K562 (cell line): ENCODE data around the gene CRACR2B. TPM values are rescaled to one million over a fixed set of nuclear protein-coding genes. Genes with fewer than 3 reads are reported as not detected.

ENCODE experiments used
- AFF4 ChIP-seq: sonication (generic); formaldehyde crosslinking; IDR thresholded peaks from 2 replicates; pipeline ENCODE4 v1.8.0; 2023; ENCODE audit warnings: mild to moderate bottlenecking, missing genetic modification reagents
- ATF3 ChIP-seq, 2 experiments: fragments of 450-650 bp in 1 of 2; sonication (generic) in 1 of 2; formaldehyde crosslinking in 1 of 2; IDR thresholded peaks in 1 of 2; conservative IDR thresholded peaks in 1 of 2; 2 replicates each; pipeline versions ENCODE4 v1.6.1 to v1.8.1; 2016 to 2023; ENCODE audit warnings: mild to moderate bottlenecking in 2 of 2, moderate library complexity in 2 of 2, inconsistent platforms in 1 of 2, missing genetic modification reagents in 1 of 2
- CREB1 ChIP-seq, 2 experiments: sonication (generic) in 1 of 2; formaldehyde crosslinking in 1 of 2; IDR thresholded peaks; 2 replicates each; pipeline versions ENCODE4 v1.6.1 to v1.8.0; 2012 to 2022; ENCODE audit warnings: inconsistent platforms in 1 of 2, mild to moderate bottlenecking in 1 of 2, missing genetic modification reagents in 1 of 2, moderate library complexity in 1 of 2
- CXXC5 ChIP-seq: fragments of 250-450 bp; sonication (Bioruptor Pico); IDR thresholded peaks from 2 replicates; pipeline ENCODE4 v1.8.0; 2022; ENCODE audit warnings: inconsistent platforms, mild to moderate bottlenecking, moderate library complexity
- HNRNPK ChIP-seq: fragments of 200-400 bp; formaldehyde crosslinking; IDR thresholded peaks from one replicate; pipeline ENCODE4 v1.6.1; 2018; ENCODE audit warnings: mild to moderate bottlenecking, low read depth, low read length; ENCODE audit not compliant: poor library complexity, severe bottlenecking
- JUN ChIP-seq, 2 experiments: sonication (generic) in 1 of 2; formaldehyde crosslinking in 1 of 2; IDR thresholded peaks; 2 replicates each; pipeline versions ENCODE4 v1.6.1 to v1.8.0; 2012 to 2022; ENCODE audit warnings: borderline replicate concordance in 2 of 2, mild to moderate bottlenecking in 2 of 2, improper control_type of control experiment in 1 of 2, low read depth in 1 of 2, low read length in 1 of 2, missing genetic modification reagents in 1 of 2
- NR2C2 ChIP-seq, 2 experiments: fragments of 200-800 bp in 1 of 2; sonication (Bioruptor generic) in 1 of 2; sonication (generic) in 1 of 2; formaldehyde crosslinking in 1 of 2; IDR thresholded peaks; 2 replicates each; pipeline versions ENCODE4 v1.6.1 to v1.8.0; 2016 to 2022; ENCODE audit warnings: mild to moderate bottlenecking in 1 of 2, missing compliant biosample characterization in 1 of 2, missing genetic modification characterization in 1 of 2, missing genetic modification reagents in 1 of 2
- TEAD1 ChIP-seq, 2 experiments: fragments of 450-650 bp in 1 of 2; sonication (generic) in 1 of 2; formaldehyde crosslinking; IDR thresholded peaks; 2 replicates each; pipeline versions ENCODE4 v1.4.0 to v1.8.0; 2020 to 2022; ENCODE audit warnings: mild to moderate bottlenecking in 2 of 2, missing genetic modification reagents in 1 of 2
- TOE1 ChIP-seq, 2 experiments: fragments of 450-650 bp in 1 of 2; sonication (generic) in 1 of 2; formaldehyde crosslinking in 1 of 2; IDR thresholded peaks; 2 replicates each; pipeline versions ENCODE4 v1.7.1 to v1.8.0; 2016 to 2022; ENCODE audit warnings: borderline replicate concordance in 2 of 2, mild to moderate bottlenecking in 2 of 2, antibody characterized with exemption in 1 of 2, inconsistent platforms in 1 of 2, low read depth in 1 of 2, missing genetic modification reagents in 1 of 2, moderate library complexity in 1 of 2
- VEZF1 ChIP-seq: fragments of 200-800 bp; sonication (Bioruptor generic); IDR thresholded peaks from 2 replicates; pipeline ENCODE4 v1.6.1; 2017; ENCODE audit warnings: missing genetic modification characterization, missing compliant biosample characterization
- ZBTB33 ChIP-seq: sonication (generic); formaldehyde crosslinking; IDR thresholded peaks from 2 replicates; pipeline ENCODE4 v1.8.1; 2023; ENCODE audit warnings: mild to moderate bottlenecking, missing genetic modification reagents
- ZNF551 ChIP-seq: fragments of 250-450 bp; sonication (Bioruptor Pico); IDR thresholded peaks from 2 replicates; pipeline ENCODE4 v1.5.0; 2021; ENCODE audit warnings: mild to moderate bottlenecking, moderate library complexity
- polyA plus RNA-seq, 8 experiments: library from polyadenylated mRNA; depleted of rRNA in 4 of 8; stranded (reverse) in 5 of 8; unstranded in 3 of 8; fragments of >200 nt; fragmentation: Nextera tagmentation in 2 of 8; fragmentation: Illumina TruSeq in 1 of 8; extraction: Ambion mirVana in 2 of 8; extraction: Trizol in 1 of 8; gene quantifications; 2 replicates each; pipeline versions ENCODE4 v1.2.1 to v1.2.3, GENCODE V29; 2011 to 2014; ENCODE audit warnings: inconsistent platforms in 1 of 8, missing spikeins in 1 of 8
- total RNA-seq, 7 experiments: library from RNA; depleted of rRNA in 6 of 7; stranded (reverse); fragments of >200 nt in 6 of 7; fragmentation: Illumina TruSeq in 2 of 7; extraction: Trizol in 2 of 7; gene quantifications; 2 replicates each; pipeline versions ENCODE4 v1.2.1 to v1.2.3, GENCODE V29; 2011 to 2021; ENCODE audit warnings: low replicate concordance in 1 of 7

Gene CRACR2B
- total and polyA plus RNA-seq, 9 of the 15 experiments (the other 6 are each of a cell fraction or from before 2014, with no cell fraction given) = 0.10 to 51.0 (median 6.0) TPM

GRCh38 chr11:833114-833791 lies 5.5 kb downstream of the CRACR2B start (continued):
- TF ChIP-seq NR2C2 (CRISPR knock-in tag; IDR thresholded peaks at IDR 0.05) (no peak), NR2C2 (tag; IDR thresholded peaks at IDR 0.05) (0 out of 2 replicates have a peak, but pooled peaks have one; percentile 44), TOE1 (IDR thresholded peaks at IDR 0.05; ENCODE audit: borderline replicate concordance) (no peak), TOE1 (CRISPR knock-in tag; IDR thresholded peaks at IDR 0.05; ENCODE audit: borderline replicate concordance, low read depth) (no peak), CXXC5 (CRISPR knock-in tag) (peak; percentile 60), HNRNPK (peak; percentile 65), AFF4 (CRISPR knock-in tag) (peak; percentile 17; the same call in 1 of the 2 replicates), VEZF1 (CRISPR knock-in tag) (peak; percentile 81), ATF3 (IDR thresholded peaks at IDR 0.05) (peak; percentile 86), ATF3 (CRISPR knock-in tag; conservative IDR thresholded peaks at IDR 0.05) (no peak), JUN (IDR thresholded peaks at IDR 0.05; ENCODE audit: borderline replicate concordance, low read depth, low read length) (peak; percentile 75; the same call in 1 of the 2 replicates), JUN (CRISPR knock-in tag; IDR thresholded peaks at IDR 0.05; ENCODE audit: borderline replicate concordance) (no peak), ZBTB33 (CRISPR knock-in tag) (peak; percentile 17; the same call in 1 of the 2 replicates), ZNF551 (no peak), CREB1 (IDR thresholded peaks at IDR 0.05) (peak; percentile 42), CREB1 (CRISPR knock-in tag; IDR thresholded peaks at IDR 0.05) (no peak; the same call in 1 of the 2 replicates), TEAD1 (CRISPR knock-in tag; IDR thresholded peaks at IDR 0.05) (0 out of 4 replicates have a peak, but pooled peaks of 1 of the 2 experiments have one; percentile 30)
